HCT116 (cell line): ENCODE measurements around the gene ARSK. TPM values are rescaled to one million over a fixed set of nuclear protein-coding genes. Genes with fewer than 3 reads are reported as not detected.

Experiments
- ATAC-seq: fragments of 200-7000 bp; cut with Tn5 transposase; 2 replicates; pipeline ENCODE4 v1.9.1; 2020; ENCODE audit warnings: mild to moderate bottlenecking, moderate library complexity
- BruUV-seq: library from RNA; stranded (reverse); fragments of 400-500 nt; replicated peaks from 2 replicates; lab custom pipeline; 2021; lab: Mats Ljungman, UMichigan
- CTCF ChIA-PET: fragments of 300-600 bp; sonication (Branson Sonifier 250); formaldehyde crosslinking; loops from one replicate; lab custom pipeline; 2021; ENCODE audit warnings: antibody characterized with exemption; lab: Charles Lee
- POLR2A ChIA-PET: fragments of 300-600, 350-600 bp; sonication (Branson Sonifier 250); formaldehyde crosslinking; loops from one replicate; lab custom pipeline; 2021; ENCODE audit warnings: antibody characterized with exemption; lab: Charles Lee
- RAD21 ChIA-PET, 2 experiments: fragments of 300-600 bp; sonication (Branson Sonifier 250); formaldehyde crosslinking; loops; one replicate each; lab custom pipeline; 2023; ENCODE audit warnings: low total read pairs in 2 of 2; ENCODE audit not compliant: uncharacterized antibody in 2 of 2, unreplicated experiment in 2 of 2, low non-redundant PET in 1 of 2; lab: Charles Lee
- DNase-seq: peaks from one replicate; pipeline ENCODE4 v3.0.0-alpha.2; 2010; ENCODE audit warnings: low read depth, low spot score
- H2AFZ ChIP-seq: fragments of 200-600 bp; shearing (Covaris generic), sonication (generic); 2 replicates; pipeline ENCODE4 v1.6.1; 2017; ENCODE audit warnings: low read depth, mixed run types, mixed read lengths, antibody characterized with exemption, low read length; ENCODE audit not compliant: poor library complexity, severe bottlenecking
- H3K27ac ChIP-seq: 2 replicates; pipeline ENCODE4 v1.5.1; 2012; ENCODE audit warnings: low read depth, low read length
- H3K27me3 ChIP-seq: fragments of 200-600 bp; sonication (generic); 2 replicates; pipeline ENCODE4 v1.6.1; 2016; ENCODE audit warnings: mixed run types, low read length, mixed read lengths; ENCODE audit not compliant: insufficient read depth
- H3K36me3 ChIP-seq, 2 experiments: fragments of 200-500 bp in 1 of 2; fragments of 200-600 bp in 1 of 2; sonication (Bioruptor generic) in 1 of 2; sonication (generic) in 1 of 2; 2 replicates each; pipeline versions ENCODE4 v1.5.1 to v1.6.1; 2014 to 2016; ENCODE audit warnings: low read length in 2 of 2, inconsistent platforms in 1 of 2, mixed read lengths in 1 of 2, mixed run types in 1 of 2; ENCODE audit not compliant: insufficient read depth in 2 of 2, control insufficient read depth in 1 of 2
- H3K4me1 ChIP-seq, 2 experiments: fragments of 200-600 bp in 1 of 2; sonication (generic) in 1 of 2; 2 replicates each; pipeline versions ENCODE4 v1.5.1 to v1.6.1; 2012 to 2017; ENCODE audit warnings: low read length in 2 of 2, inconsistent platforms in 1 of 2, mild to moderate bottlenecking in 1 of 2, mixed read lengths in 1 of 2, mixed run types in 1 of 2, moderate library complexity in 1 of 2; ENCODE audit not compliant: insufficient read depth in 2 of 2, control insufficient read depth in 1 of 2
- H3K4me2 ChIP-seq: fragments of 200-600 bp; sonication (generic); 2 replicates; pipeline ENCODE4 v1.6.1; 2017; ENCODE audit warnings: mixed run types, low read length, mixed read lengths
- H3K4me3 ChIP-seq, 2 experiments: fragments of 200-600 bp in 1 of 2; sonication (generic) in 1 of 2; replicated peaks in 1 of 2; 2 replicates each; pipeline ENCODE4 v1.5.1; 2011 to 2016; ENCODE audit warnings: low read length in 2 of 2, control low read depth in 1 of 2, low read depth in 1 of 2, mild to moderate bottlenecking in 1 of 2, mixed read lengths in 1 of 2, mixed run types in 1 of 2
- H3K79me2 ChIP-seq: fragments of 200-600 bp; sonication (generic); 2 replicates; pipeline ENCODE4 v1.6.1; 2017; ENCODE audit warnings: mild to moderate bottlenecking, mixed run types, low read length, moderate library complexity, mixed read lengths; ENCODE audit not compliant: insufficient read depth
- H3K9ac ChIP-seq: fragments of 200-600 bp; sonication (generic); 2 replicates; pipeline ENCODE4 v1.6.1; 2016; ENCODE audit warnings: low read length, mixed read lengths
- H3K9me2 ChIP-seq: fragments of 200-600 bp; sonication (generic), shearing (Covaris generic); 2 replicates; pipeline ENCODE4 v1.6.1; 2017; ENCODE audit warnings: mixed run types, mild to moderate bottlenecking, moderate library complexity; ENCODE audit not compliant: insufficient read depth
- H3K9me3 ChIP-seq, 2 experiments: fragments of 200-500 bp in 1 of 2; fragments of 200-600 bp in 1 of 2; sonication (Bioruptor generic) in 1 of 2; sonication (generic) in 1 of 2; 2 replicates each; pipeline ENCODE4 v1.6.1; 2014 to 2017; ENCODE audit warnings: low read length in 2 of 2, mixed read lengths in 2 of 2, inconsistent platforms in 1 of 2, low read depth in 1 of 2, mild to moderate bottlenecking in 1 of 2, mixed run types in 1 of 2, moderate library complexity in 1 of 2; ENCODE audit not compliant: control insufficient read depth in 1 of 2, insufficient read depth in 1 of 2
- H4K20me1 ChIP-seq: fragments of 200-600 bp; sonication (generic), shearing (Covaris generic); 2 replicates; pipeline ENCODE4 v1.6.1; 2017; ENCODE audit warnings: mixed run types, mild to moderate bottlenecking, moderate library complexity; ENCODE audit not compliant: insufficient read depth
- CBX3 ChIP-seq: IDR thresholded peaks from 2 replicates; pipeline ENCODE4 v1.6.1; 2012; ENCODE audit warnings: low read depth
- CEBPB ChIP-seq: IDR thresholded peaks from 2 replicates; pipeline ENCODE4 v1.6.1; 2012; ENCODE audit warnings: low read depth
- EGR1 ChIP-seq: IDR thresholded peaks from 2 replicates; pipeline ENCODE4 v1.6.1; 2012; ENCODE audit warnings: low read depth
- EZH2 ChIP-seq: fragments of 200-600 bp; sonication (generic); IDR thresholded peaks from 2 replicates; pipeline ENCODE4 v1.6.1; 2017; ENCODE audit warnings: antibody characterized with exemption, mixed run types
- EZH2phosphoT487 ChIP-seq: fragments of 200-600 bp; IDR thresholded peaks from 2 replicates; pipeline ENCODE4 v1.6.1; 2018; ENCODE audit warnings: antibody characterized with exemption, borderline replicate concordance
- SIN3A ChIP-seq: IDR thresholded peaks from 2 replicates; pipeline ENCODE4 v1.6.1; 2012; ENCODE audit warnings: low read depth
- SP1 ChIP-seq: IDR thresholded peaks from 2 replicates; pipeline ENCODE4 v1.6.1; 2012; ENCODE audit warnings: low read depth
- YY1 ChIP-seq: IDR thresholded peaks from 2 replicates; pipeline ENCODE4 v1.6.1; 2011; ENCODE audit warnings: low read length, low read depth, moderate library complexity, mild to moderate bottlenecking; ENCODE audit not compliant: insufficient replicate concordance; ENCODE audit errors: extremely low read depth
- intact Hi-C: fragments of 100-400 bp; cut with micrococcal nuclease; formaldehyde crosslinking; loops from 2 replicates; pipeline ENCODE4 v1.10.0; 2022
- total RNA-seq: library from RNA; stranded (reverse); gene quantifications from one replicate; pipeline ENCODE4 v1.2.1, GENCODE V29; 2021; ENCODE audit not compliant: unreplicated experiment
- TF ChIP-seq, protein P1 (sequence below): IDR thresholded peaks from 2 replicates; pipeline ENCODE4 v1.6.1; 2012
- TF ChIP-seq, protein P2 (sequence below): IDR thresholded peaks from 2 replicates; pipeline ENCODE4 v1.6.1; 2012
- TF ChIP-seq, protein P3 (sequence below): IDR thresholded peaks from 2 replicates; pipeline ENCODE4 v1.6.1; 2012; ENCODE audit warnings: low read depth

ARSK gene
- total RNA-seq, 1 experiment from 2014 or later, result 4.6 TPM

DNA sequence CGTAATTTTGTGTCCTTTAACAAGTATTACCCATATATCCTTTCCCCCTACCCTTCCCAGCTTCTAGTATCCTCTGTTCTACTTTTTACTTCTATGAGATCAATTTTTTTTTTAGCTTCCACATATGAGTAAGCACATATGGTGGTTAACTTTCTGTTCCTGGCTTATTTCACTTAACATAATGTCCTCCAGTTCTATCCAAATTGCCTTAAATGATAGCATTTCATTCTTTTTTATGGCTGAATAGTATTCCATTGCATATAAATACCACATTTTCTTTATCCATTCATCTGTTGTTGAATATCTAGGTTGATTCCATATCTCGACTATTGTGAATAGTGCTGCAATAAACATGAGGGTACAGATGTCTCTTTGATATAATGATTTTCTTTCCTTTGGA lies 36.5 kb upstream of the ARSK start:
- DNase-seq (no peak), ATAC-seq (no peak)
- Histone ChIP-seq H3K4me1 (no peaks in the 10 kb centered on the region), H3K4me3 (no peak overlapping the region), H3K4me2 (no peak overlapping the region), H3K36me3 (peaks cover 10 to 14% of the 10 kb centered on the region in 2 experiments; a peak in 2 of 4 replicates), H3K9me3 (no peaks in the 10 kb centered on the region), H4K20me1 (no peaks in the 10 kb centered on the region), H3K79me2 (no peaks in the 10 kb centered on the region), H3K27ac (no peak overlapping the region), H3K9ac (no peak overlapping the region), H2AFZ (no peak overlapping the region), H3K27me3 (no peaks in the 10 kb centered on the region), H3K9me2 (no peaks in the 10 kb centered on the region)
- BruUV-seq, result no TSS peak
- ChIA-PET RAD21 (no interaction called here), CTCF (no interaction called here), POLR2A (no interaction called here)
- intact Hi-C loops, result no loop called here
- TF ChIP-seq, protein P1, sequence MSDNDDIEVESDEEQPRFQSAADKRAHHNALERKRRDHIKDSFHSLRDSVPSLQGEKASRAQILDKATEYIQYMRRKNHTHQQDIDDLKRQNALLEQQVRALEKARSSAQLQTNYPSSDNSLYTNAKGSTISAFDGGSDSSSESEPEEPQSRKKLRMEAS, result no peak
- TF ChIP-seq YY1 (no peak), SIN3A (no peak), SP1 (no peak), EZH2 (no peak), EGR1 (no peak), EZH2phosphoT487 (no peak), CBX3 (no peak), CEBPB (no peak)
- TF ChIP-seq, protein P2, sequence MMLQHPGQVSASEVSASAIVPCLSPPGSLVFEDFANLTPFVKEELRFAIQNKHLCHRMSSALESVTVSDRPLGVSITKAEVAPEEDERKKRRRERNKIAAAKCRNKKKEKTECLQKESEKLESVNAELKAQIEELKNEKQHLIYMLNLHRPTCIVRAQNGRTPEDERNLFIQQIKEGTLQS, result no peak
- TF ChIP-seq, protein P3, sequence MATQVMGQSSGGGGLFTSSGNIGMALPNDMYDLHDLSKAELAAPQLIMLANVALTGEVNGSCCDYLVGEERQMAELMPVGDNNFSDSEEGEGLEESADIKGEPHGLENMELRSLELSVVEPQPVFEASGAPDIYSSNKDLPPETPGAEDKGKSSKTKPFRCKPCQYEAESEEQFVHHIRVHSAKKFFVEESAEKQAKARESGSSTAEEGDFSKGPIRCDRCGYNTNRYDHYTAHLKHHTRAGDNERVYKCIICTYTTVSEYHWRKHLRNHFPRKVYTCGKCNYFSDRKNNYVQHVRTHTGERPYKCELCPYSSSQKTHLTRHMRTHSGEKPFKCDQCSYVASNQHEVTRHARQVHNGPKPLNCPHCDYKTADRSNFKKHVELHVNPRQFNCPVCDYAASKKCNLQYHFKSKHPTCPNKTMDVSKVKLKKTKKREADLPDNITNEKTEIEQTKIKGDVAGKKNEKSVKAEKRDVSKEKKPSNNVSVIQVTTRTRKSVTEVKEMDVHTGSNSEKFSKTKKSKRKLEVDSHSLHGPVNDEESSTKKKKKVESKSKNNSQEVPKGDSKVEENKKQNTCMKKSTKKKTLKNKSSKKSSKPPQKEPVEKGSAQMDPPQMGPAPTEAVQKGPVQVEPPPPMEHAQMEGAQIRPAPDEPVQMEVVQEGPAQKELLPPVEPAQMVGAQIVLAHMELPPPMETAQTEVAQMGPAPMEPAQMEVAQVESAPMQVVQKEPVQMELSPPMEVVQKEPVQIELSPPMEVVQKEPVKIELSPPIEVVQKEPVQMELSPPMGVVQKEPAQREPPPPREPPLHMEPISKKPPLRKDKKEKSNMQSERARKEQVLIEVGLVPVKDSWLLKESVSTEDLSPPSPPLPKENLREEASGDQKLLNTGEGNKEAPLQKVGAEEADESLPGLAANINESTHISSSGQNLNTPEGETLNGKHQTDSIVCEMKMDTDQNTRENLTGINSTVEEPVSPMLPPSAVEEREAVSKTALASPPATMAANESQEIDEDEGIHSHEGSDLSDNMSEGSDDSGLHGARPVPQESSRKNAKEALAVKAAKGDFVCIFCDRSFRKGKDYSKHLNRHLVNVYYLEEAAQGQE, result no peak
